HG03039 (cell line): ENCODE results near the gene IFNA10.
"Not testable (repeated sequence)": the region's sequence is repeated elsewhere in the genome, so short reads cannot be mapped to it uniquely, and the experiment has no call there.

Experiments used
- ATAC-seq: cut with Tn5 transposase; IDR thresholded peaks from one replicate; pipeline ENCODE4 v1.9.1; 2021; ENCODE audit warnings: mild to moderate bottlenecking, moderate library complexity; ENCODE audit not compliant: unreplicated experiment

The IFNA10 gene

DNA sequence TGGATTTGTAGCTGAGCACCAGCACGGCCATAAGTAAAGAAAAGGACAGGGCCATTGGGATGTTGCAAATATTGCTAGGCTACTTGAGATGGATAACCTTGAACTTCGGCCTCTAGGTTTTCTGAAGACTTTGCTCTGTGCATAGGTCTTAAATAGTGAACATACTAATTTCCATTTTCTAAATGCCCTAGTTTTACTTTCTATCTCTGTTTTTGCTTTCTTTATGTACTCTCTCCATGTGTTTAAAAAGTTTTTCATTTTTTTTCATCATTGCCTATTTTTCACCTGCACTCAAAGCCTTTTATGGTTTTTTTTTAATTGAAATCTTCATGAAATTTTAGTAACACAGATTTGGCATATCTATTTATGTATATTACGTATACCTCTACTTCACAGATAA is at the start of gene IFNA10:
TSS of gene IFNA10 (minus strand) at position 101 of the 400 bp plus-strand sequence. CDS start at position 55, 46 bp downstream.
- ATAC-seq: not testable (repeated sequence)

DNA sequence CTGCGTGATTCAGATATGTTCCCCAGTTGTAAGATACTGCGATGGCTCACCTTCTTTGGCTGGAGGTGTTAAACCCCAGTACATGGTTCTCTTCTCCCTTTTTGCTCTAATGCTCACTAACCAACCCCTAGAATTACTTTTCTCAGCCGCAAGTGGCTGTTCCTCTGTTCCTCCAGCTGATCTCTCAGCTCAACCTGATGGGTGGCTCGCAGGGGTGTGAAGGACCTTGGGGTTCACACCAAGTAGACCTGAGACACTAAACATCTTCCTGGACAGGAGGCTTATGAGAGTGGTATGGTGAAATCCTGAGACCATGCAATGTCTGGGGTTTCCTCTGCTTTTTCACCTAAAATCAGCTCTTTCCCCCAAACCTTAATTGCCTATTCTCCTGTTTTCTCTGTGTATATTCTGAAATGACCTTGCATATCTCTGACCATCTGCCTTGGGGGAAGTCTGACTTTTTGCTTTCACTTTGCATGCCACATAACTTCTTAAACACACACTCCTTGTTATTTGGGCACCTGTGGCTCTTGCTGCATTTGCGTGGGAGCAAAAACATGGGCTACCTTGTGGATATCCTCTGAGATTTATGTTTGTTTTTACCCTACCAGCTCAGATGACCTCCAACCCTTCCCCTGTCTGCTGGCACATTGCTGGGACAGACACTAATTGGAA is 48.7 kb upstream of the IFNA10 start:
- ATAC-seq: no peak

DNA sequence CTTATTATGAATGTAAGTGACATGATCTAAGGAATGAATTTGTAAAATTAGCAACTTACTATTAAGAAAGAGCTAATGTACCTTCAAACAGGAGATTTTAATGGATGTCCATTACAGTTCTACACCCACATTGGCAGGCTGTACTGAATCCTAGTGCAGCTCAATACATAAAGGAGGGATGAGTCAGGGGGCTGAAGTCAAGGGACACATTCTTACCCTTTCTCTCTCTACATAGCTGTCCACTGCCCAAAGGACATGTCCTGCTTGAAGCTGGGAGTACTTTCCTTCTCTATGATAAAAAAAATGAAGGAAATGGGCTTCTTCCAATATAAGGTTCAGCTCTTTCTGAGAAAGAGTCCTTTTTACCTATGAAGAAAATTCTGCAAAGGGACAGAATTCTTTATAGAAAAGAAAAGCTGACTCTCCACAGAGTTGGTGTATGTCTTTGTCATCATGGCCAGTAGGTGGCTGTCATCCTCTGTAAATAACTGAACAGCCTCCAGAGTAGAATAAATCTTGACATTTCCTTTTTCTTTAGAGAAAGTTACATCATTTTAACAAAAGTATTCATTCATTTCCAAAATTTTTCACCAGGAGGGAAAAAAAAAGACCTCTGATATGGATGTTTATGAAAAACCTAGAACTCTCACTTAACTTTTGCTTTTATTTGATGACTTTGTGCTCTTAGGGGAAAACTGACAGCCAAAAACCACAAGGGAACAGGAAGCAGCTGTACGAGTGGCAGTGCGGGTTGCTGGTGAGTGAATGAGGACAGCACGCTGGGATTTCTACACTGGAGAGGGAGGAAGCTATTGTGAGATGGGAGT is 46.0 kb upstream of the IFNA10 start:
- peak; percentile 81 for ATAC-seq

DNA sequence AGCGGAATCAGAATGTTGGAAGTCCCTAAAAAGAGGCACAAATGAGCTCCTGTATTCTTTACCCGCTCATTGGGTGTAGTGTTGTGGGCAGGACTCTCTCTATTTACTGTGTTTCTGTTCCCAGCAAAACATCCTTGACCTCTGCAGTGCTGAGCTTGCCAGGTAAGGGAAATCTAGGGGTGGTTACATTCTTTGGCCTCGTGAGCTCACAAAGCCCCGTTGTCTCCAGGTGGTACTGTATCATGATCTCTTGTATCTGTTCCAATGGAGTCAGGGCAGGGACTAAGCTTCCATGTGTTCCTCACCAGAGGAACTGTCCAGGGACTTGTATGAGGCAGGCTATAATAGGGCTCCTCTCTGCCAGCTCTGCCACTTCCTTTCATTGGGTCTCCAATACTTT is 44.7 kb upstream of the IFNA10 start:
- no peak for ATAC-seq

DNA sequence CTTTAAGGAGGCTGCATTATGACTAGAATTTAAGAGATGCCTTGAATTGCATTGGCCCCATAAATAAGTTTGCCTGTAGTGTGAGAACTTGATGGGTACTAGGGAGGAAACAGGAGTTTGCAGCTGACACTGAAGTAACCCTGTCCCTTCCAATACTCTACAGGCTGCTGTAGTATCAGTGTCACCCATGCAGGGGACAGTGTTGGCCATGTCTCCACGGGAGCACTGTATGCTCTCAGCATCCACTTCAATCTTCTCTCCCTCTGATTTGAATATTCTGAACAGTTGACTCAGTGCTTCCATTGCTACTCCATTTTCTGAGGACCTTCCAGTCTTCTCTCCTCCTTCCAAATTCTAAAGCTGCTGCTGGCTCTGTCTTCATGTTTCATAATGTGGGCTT is 44.2 kb upstream of the IFNA10 start:
- ATAC-seq: no peak

DNA sequence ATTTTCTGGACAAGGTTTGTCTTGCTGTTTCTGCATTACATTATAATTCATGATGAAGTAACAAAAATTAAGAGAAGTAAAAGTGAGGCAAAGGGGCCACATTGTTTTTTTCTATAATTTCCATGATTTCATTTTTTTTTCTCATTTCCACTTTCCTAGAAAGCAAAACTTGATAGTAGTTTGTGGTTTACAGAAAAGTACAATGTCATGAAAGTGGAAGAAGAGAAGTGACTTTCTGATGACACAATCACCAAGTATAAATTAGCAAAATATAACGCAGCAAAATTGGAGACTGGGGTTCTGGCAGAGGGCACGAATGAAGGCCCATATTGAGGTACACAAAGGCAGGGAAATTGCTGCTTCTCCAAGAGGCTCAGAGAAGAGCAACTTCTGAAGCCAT is 37.9 kb upstream of the IFNA10 start:
- no peak for ATAC-seq

DNA sequence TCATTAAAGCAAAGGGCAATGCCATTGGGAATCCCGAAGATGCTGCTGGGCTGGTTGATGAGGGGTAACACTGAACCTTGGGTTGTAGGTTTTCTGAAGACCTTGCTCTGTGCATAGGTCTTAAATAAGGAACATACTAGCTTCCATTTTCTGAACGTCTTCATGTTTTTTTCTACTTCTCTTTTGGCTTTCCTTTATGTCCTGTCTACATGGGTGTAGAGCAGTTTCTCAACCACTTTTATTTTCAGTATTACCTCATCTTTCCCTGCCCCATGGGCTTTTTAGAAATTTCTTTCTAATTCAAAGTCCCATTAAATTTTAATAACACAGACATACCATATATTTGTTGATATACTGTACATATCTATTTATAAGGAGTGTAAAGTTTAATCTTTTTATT is 33.0 kb upstream of the IFNA10 start, which contains the start of gene IFNA14:
TSS of gene IFNA14 (minus strand) at position 95 of the 400 bp plus-strand sequence. CDS start at position 25, 70 bp downstream.
- ATAC-seq: no peak

DNA sequence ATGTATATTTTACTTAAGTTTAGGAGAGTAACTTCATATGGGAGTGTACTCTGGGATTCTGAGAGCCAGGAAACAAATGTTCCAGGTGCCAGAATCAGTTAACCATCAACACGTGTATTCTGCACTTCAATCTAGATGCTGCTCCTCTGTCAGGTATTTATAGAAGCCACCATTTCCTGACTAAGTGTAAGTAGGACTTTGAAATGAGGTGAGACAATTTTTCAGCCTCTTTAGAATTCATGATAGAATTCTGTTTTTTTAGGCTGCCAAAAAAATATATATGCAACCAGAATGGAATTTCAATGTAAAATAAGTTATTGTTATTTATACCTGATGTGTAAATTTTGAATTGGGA is 29.4 kb upstream of the IFNA10 start:
- ATAC-seq: not testable (repeated sequence)

DNA sequence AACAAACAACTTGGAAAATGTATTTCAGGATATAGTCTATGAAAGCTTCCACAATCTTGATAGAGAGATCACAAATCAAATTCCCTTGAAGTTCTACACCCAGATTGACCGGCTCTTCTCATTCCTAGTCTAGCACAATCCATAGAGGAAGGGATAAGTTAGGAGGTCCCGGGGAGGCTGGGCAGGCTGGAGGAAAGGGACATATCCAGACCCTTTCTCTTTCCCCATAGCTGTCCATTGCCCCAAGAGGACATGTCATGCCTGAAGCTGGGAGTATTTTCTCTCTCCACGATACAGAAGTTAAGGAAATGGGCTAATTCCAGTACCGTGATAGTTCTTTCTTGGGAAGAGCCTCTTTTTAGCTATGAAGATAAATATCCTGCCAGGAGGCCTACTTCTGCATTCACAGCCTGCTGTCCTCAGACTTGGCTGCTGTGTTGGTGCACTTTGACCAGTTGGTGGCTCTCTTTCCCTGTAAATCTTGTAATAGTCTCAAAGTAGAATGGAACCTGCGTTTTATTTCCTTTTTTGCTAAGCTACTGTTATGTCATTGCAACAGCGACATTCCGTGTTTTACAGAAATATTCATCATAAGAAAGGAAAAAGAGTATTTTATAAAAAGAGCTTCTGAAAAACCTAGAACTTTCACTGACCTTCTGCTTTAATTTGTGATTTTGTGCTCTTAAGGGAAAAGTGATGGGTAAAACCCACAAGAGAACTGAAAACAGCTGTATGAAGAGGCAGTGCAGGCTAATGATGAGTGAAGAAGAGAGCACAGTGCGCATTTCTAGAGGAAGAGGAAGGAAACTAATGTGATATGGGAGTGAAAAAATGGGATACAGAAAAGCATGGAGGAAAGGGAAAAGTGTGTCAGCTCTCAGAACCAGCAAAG is 28.8 kb upstream of the IFNA10 start:
- peak; percentile 86 for ATAC-seq

DNA sequence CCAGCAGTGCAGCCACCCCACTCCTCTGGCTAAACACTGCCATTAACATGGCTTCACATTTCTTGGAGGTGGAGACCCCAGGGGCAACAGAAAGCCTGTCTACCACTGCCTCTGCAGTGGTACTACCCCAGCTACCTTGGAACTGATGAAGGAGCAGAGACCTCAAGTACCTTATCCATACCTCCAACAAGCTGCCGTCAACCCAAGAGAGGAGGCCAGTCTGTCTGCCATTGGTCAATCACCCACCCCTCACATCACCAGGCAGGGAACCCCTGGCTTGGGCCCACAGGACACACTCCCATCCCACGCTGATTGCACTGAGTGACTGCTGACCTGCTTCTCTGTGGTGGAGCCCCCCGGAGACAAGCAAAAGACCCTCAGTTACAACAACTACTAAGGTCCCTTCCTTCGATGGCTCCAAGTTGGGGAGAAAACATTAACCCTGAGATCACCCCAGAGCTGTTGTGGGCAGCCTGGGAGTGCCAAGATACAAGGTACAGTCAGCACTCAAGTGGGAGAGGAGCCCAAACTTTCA is 27.3 kb upstream of the IFNA10 start:
- no peak for ATAC-seq

DNA sequence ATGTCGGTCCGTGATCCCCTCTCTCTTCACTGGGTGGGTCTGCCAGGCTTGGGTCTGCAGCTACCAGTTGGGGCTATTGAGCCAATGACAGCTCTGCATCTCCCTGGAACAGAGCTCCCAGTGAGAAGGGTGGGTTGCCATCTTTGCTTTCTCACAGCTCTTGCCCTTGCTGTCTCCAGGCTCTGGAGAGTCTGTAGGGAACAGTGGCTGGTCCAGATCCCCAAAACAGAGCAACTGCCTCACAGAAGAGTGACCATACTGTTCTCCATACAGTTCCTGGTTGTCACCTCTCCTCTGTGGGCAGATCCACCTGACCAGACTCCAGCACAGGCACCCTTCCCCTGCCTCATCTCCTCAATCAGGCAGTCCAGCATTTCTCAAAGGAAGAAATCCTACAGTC is 26.3 kb upstream of the IFNA10 start:
- ATAC-seq: no peak

DNA sequence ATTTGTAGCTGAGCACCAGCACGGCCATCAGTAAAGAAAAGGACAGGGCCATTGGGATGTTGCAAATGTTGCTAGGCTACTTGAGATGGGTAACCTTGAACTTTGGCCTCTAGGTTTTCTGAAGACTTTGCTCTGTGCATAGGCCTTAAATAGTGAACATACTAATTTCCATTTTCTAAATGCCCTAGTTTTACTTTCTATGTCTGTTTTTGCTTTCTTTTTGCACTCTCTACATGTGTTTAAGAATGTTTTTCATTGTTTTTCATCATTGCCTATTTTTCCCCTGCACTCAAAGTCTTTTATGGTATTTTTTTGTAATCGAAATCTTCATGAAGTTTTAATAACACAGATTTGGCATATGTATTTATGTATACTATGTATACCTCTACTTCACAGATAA is 21.2 kb upstream of the IFNA10 start, which contains the start of gene IFNA17:
TSS of gene IFNA17 (minus strand) at position 101 of the 400 bp plus-strand sequence. CDS start at position 52, 49 bp downstream.
- ATAC-seq: no peak

DNA sequence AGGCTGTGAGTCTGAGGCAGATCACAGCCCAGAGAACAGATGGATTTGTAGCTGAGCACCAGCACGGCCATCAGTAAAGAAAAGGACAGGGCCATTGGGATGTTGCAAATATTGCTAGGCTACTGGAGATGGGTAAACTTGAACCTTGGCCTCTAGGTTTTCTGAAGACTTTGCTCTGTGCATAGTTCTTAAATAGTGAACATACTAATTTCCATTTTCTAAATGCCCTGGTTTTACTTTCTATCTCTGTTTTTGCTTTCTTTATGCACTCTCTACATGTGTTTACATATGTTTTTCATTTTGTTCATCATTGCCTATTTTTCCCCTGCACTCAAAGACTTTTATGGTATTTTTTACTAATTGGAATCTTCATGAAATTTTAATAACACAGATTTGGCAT is 10.3 kb upstream of the IFNA10 start, which contains the start of gene IFNA16:
TSS of gene IFNA16 (minus strand) at position 101 of the 400 bp plus-strand sequence. CDS start at position 95, 6 bp downstream.
- ATAC-seq: not testable (repeated sequence)

DNA sequence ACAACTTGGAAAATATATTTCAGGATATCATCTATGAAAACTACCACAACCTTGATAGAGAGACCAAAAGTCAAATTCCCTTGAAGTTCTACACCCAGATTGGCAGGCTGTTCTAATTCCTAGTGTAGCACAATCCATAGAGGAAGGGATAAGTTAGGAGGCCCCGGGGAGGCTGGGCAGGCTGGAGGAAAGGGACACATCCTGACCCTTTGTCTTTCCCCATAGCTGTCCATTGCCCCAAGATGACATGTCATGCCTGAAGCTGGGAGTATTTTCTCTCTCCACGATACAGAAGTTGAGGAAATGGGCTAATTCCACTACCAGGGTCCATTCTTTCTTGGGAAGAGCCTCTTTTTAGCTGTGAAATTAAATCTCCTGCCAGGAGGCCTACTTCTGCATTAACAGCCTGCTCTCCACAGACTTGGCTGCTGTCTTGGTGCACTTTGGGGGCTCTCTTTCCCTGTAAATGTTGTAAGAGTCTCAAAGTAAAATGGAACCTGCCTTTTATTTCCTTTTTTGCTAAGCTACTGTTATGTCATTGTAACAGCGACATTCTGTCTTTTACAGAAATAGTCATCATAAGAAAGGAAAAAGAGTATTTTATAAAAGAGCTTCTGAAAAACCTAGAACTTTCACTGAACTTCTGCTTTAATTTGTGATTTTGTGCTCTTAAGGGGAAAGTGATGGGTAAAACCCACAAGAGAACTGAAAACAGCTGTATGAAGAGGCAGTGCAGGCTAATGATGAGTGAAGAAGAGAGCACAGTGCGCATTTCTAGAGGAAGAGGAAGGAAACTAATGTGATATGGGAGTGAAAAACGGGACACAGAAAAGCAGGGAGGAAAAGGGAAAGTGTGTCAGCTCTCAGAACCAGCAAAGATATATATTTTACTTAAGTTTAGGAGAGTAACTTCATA is 6.7 kb upstream of the IFNA10 start:
- ATAC-seq: not testable (repeated sequence)

DNA sequence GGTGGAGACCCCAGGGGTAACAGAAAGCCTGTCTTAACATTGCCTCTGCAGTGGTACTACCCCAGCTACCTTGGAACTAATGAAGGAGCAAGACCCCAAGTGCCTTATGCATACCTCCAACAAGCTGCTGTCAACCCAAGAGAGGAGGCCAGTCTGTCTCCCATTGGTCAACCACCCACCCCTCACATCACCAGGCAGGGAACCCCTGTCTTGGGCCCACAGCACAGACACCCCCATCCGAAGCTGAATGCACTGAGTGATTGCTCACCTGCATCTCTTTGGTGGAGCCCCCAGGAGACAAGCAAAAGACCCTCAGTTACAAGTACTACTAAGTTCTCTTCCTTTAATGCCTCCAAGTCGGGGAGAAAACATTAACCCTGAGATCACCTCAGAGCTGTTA is 5.2 kb upstream of the IFNA10 start:
- not testable (repeated sequence) for ATAC-seq

DNA sequence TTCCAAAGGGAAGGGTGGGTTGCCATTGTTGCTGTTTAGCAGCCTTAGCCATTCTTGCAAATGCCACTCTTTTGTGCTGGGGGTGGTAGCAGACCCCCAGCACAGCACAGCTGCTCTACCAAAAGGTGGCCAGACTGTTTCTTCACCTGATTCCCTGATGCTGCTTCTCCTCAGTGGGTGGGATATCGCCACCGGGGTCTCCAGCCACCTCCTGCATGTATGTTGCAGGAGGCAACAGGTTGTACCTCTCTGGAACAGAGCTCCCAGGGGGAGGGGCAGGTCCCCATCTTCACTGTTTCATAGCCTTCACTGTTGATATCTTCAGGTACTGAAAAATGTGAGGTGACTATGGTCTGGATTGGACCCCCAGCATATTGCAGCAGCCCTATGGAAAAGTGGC is 3.8 kb upstream of the IFNA10 start:
- not testable (repeated sequence) for ATAC-seq

DNA sequence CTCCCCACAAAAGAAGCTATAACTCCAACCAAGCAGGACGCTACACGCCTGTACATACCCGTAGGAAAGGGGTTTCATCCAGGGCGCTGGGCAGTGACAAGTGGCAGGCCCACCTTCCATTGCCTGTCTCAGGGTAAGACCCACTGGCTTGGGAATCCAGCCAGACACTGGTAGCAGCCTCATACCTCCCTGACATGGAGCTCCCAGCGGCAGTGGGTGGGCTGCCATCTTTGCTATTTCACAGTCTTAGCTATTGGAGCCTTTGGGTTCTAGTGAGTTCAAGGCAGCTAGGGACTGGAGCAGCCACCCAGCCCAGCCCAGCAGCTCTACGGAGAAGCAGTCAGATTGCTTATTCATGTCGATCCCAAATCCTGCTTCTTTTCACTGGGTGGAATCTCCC is 3.4 kb upstream of the IFNA10 start:
- no peak for ATAC-seq

DNA sequence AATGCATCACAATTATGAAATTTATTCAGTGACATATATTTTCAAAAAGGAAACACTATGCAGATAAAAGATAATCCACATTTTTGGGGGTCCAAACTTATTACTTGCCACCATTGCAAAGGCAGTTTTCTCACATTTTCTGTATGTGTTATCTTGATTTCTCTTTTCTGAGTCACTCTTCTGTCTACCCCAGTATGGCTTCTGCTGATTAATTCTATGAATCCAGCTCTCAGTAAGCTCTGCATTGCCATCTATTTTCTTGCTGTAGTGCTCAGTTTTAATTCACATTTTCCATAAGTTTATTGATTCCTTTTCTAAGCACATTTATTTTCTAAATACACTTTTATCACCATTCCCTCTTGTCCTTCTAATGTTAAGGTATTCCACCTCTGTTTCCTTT is 1.7 kb downstream of the IFNA10 start:
- ATAC-seq: no peak

DNA sequence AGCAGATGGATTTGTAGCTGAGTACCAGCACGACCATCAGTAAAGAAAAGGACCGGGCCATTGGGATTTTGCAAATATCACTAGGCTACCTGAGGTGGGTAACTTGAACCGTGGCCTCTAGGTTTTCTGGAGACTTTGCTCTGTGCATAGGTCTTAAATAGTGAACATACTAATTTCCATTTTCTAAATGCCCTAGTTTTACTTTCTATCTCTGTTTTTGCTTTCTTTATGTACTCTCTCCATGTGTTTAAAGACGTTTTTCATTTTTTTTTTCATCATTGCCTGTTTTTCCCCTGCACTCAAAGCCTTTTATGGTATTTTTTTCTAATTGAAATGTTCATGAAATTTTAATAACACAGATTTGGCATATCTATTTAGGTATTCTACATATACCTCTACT is 4.8 kb downstream of the IFNA10 start, which contains the start of gene IFNA7:
TSS of gene IFNA7 (minus strand) at position 101 of the 400 bp plus-strand sequence. CDS start at position 61, 40 bp downstream.
- not testable (repeated sequence) for ATAC-seq
